IMR-90 (cell line): ENCODE data around the gene AMFR.

ENCODE experiments used
- CTCF ChIP-seq: conservative IDR thresholded peaks from 2 replicates; pipeline ENCODE4 v1.5.1; 2012; ENCODE audit warnings: mild to moderate bottlenecking, low read depth, low read length, improper control_type of control experiment
- MAZ ChIP-seq: IDR thresholded peaks from 2 replicates; pipeline ENCODE4 v1.6.1; 2012; ENCODE audit warnings: low read depth, mild to moderate bottlenecking, low read length, improper control_type of control experiment, moderate library complexity, borderline replicate concordance
- POLR2A ChIP-seq: IDR thresholded peaks from 2 replicates; pipeline ENCODE4 v1.6.1; 2012; ENCODE audit warnings: mild to moderate bottlenecking, low read depth, low read length

GRCh38 chr16:56343661-56344517 is 81.5 kb downstream of the AMFR start:
- TF ChIP-seq CTCF (no peak), POLR2A (no peak), MAZ (no peak)
